K562 (cell line): ENCODE measurements around the gene DDR1. TPM values are rescaled to one million over a fixed set of nuclear protein-coding genes. Genes with fewer than 3 reads are reported as not detected.

Source experiments
- ATF4 ChIP-seq: fragments of 450-650 bp; formaldehyde crosslinking; IDR thresholded peaks from 2 replicates; pipeline ENCODE4 v1.4.0; 2022; ENCODE audit warnings: mild to moderate bottlenecking, moderate library complexity
- EWSR1 ChIP-seq: fragments of 450-650 bp; IDR thresholded peaks from 2 replicates; pipeline ENCODE4 v1.6.1; 2018; ENCODE audit warnings: borderline replicate concordance, mild to moderate bottlenecking, low read depth, moderate library complexity; ENCODE audit not compliant: partially characterized antibody
- FOXA1 ChIP-seq: fragments of 450-650 bp; IDR thresholded peaks from 2 replicates; pipeline ENCODE4 v1.6.1; 2016; ENCODE audit warnings: mild to moderate bottlenecking, borderline replicate concordance
- PREB ChIP-seq: sonication (generic); formaldehyde crosslinking; IDR thresholded peaks from 2 replicates; pipeline ENCODE4 v1.8.1; 2023; ENCODE audit warnings: mild to moderate bottlenecking, missing genetic modification reagents
- STAT6 ChIP-seq: sonication (generic); formaldehyde crosslinking; IDR thresholded peaks from 2 replicates; pipeline ENCODE4 v1.8.1; 2023; ENCODE audit warnings: mild to moderate bottlenecking, missing genetic modification reagents
- ZBTB40 ChIP-seq, 2 experiments: fragments of 450-650 bp in 1 of 2; sonication (generic) in 1 of 2; formaldehyde crosslinking in 1 of 2; IDR thresholded peaks; 2 replicates each; pipeline versions ENCODE4 v1.7.1 to v1.9.0; 2016 to 2022; ENCODE audit warnings: inconsistent platforms in 1 of 2, mild to moderate bottlenecking in 1 of 2, missing genetic modification reagents in 1 of 2
- ZNF644 ChIP-seq: fragments of 200-800 bp; sonication (Bioruptor generic); IDR thresholded peaks from 2 replicates; pipeline ENCODE4 v1.6.1; 2016; ENCODE audit warnings: low read depth, missing genetic modification characterization, missing compliant biosample characterization
- polyA plus RNA-seq, 8 experiments: library from polyadenylated mRNA; depleted of rRNA in 4 of 8; stranded (reverse) in 5 of 8; unstranded in 3 of 8; fragments of >200 nt; fragmentation: Nextera tagmentation in 2 of 8; fragmentation: Illumina TruSeq in 1 of 8; extraction: Ambion mirVana in 2 of 8; extraction: Trizol in 1 of 8; gene quantifications; 2 replicates each; pipeline versions ENCODE4 v1.2.1 to v1.2.3, GENCODE V29; 2011 to 2014; ENCODE audit warnings: inconsistent platforms in 1 of 8, missing spikeins in 1 of 8
- total RNA-seq, 7 experiments: library from RNA; depleted of rRNA in 6 of 7; stranded (reverse); fragments of >200 nt in 6 of 7; fragmentation: Illumina TruSeq in 2 of 7; extraction: Trizol in 2 of 7; gene quantifications; 2 replicates each; pipeline versions ENCODE4 v1.2.1 to v1.2.3, GENCODE V29; 2011 to 2021; ENCODE audit warnings: low replicate concordance in 1 of 7

DDR1 gene
- total and polyA plus RNA-seq, 9 of the 15 experiments (the other 6 are each of a cell fraction or from before 2014, with no cell fraction given): 1.4 to 44.6 (median 12.2) TPM

GRCh38 chr6:30914076-30914853, 29.9 kb downstream of the DDR1 start, which contains the start of gene VARS2 (continued):
- TF ChIP-seq PREB (CRISPR knock-in tag): peak; percentile 34; the same call in 1 of the 2 replicates
- TF ChIP-seq ZBTB40 (IDR thresholded peaks at IDR 0.05): peak; percentile 79
- TF ChIP-seq ZBTB40 (CRISPR knock-in tag; IDR thresholded peaks at IDR 0.05): peak; percentile 54; the same call in 1 of the 2 replicates
- no peak for TF ChIP-seq FOXA1
- TF ChIP-seq STAT6 (CRISPR knock-in tag): 0 out of 2 replicates have a peak, but pooled peaks have one; percentile 78
- no peak for TF ChIP-seq ZNF644
- peak; percentile 61 for TF ChIP-seq ATF4 (CRISPR knock-in tag)
- TF ChIP-seq EWSR1: no peak
